HepG2 (cell line): ENCODE measurements around the gene KMT5C. TPM values are rescaled to one million over a fixed set of nuclear protein-coding genes. Genes with fewer than 3 reads are reported as not detected.

Source experiments
- CENPX ChIP-seq: sonication (generic); formaldehyde crosslinking; IDR thresholded peaks from 2 replicates; pipeline ENCODE4 v1.9.0; 2021; ENCODE audit warnings: mild to moderate bottlenecking, missing genetic modification reagents, moderate library complexity
- HDAC1 ChIP-seq: sonication (generic); formaldehyde crosslinking; IDR thresholded peaks from 2 replicates; pipeline ENCODE4 v1.5.1; 2020; ENCODE audit warnings: mild to moderate bottlenecking, missing genetic modification reagents
- HNRNPL ChIP-seq: fragments of 200-400 bp; formaldehyde crosslinking; IDR thresholded peaks from 2 replicates; pipeline ENCODE4 v1.6.1; 2017; ENCODE audit warnings: mild to moderate bottlenecking, low read depth, low read length
- MLLT10 ChIP-seq: sonication (generic); formaldehyde crosslinking; IDR thresholded peaks from 2 replicates; pipeline ENCODE4 v1.4.0; 2020; ENCODE audit warnings: missing genetic modification reagents
- NCOA2 ChIP-seq: sonication (generic); formaldehyde crosslinking; IDR thresholded peaks from 2 replicates; pipeline ENCODE4 v1.8.0; 2022; ENCODE audit warnings: inconsistent platforms
- NFKB2 ChIP-seq: sonication (generic); formaldehyde crosslinking; IDR thresholded peaks from 2 replicates; pipeline ENCODE4 v1.4.0; 2020; ENCODE audit warnings: missing genetic modification reagents, borderline replicate concordance
- RXRB ChIP-seq: IDR thresholded peaks from 2 replicates; pipeline ENCODE4 v1.6.1; 2016; ENCODE audit warnings: borderline replicate concordance, missing genetic modification reagents, missing compliant biosample characterization
- SCMH1 ChIP-seq: sonication (generic); formaldehyde crosslinking; IDR thresholded peaks from 2 replicates; pipeline ENCODE4 v1.9.0; 2021; ENCODE audit warnings: missing genetic modification reagents, mild to moderate bottlenecking, borderline replicate concordance
- ZBTB20 ChIP-seq: sonication (generic); formaldehyde crosslinking; IDR thresholded peaks from 2 replicates; pipeline ENCODE4 v1.8.1; 2023; ENCODE audit warnings: missing genetic modification reagents, low read depth, mild to moderate bottlenecking, borderline replicate concordance
- ZBTB34 ChIP-seq: sonication (generic); formaldehyde crosslinking; IDR thresholded peaks from 2 replicates; pipeline ENCODE4 v1.8.0; 2022; ENCODE audit warnings: mild to moderate bottlenecking, missing genetic modification reagents
- ZFP36L2 ChIP-seq: sonication (generic); formaldehyde crosslinking; IDR thresholded peaks from 2 replicates; pipeline ENCODE4 v1.4.0; 2020; ENCODE audit warnings: missing genetic modification reagents
- ZFP41 ChIP-seq: sonication (generic); formaldehyde crosslinking; IDR thresholded peaks from 2 replicates; pipeline ENCODE4 v1.4.0; 2020; ENCODE audit warnings: mild to moderate bottlenecking, missing genetic modification reagents, borderline replicate concordance
- ZMYM4 ChIP-seq: sonication (generic); formaldehyde crosslinking; IDR thresholded peaks from 2 replicates; pipeline ENCODE4 v1.8.1; 2023; ENCODE audit warnings: mild to moderate bottlenecking, missing genetic modification reagents
- ZNF12 ChIP-seq: sonication (generic); formaldehyde crosslinking; IDR thresholded peaks from 2 replicates; pipeline ENCODE4 v1.5.0; 2020; ENCODE audit warnings: missing genetic modification reagents
- ZNF33A ChIP-seq: sonication (generic); formaldehyde crosslinking; IDR thresholded peaks from 2 replicates; pipeline ENCODE4 v1.5.1; 2020; ENCODE audit warnings: missing genetic modification reagents, mild to moderate bottlenecking, moderate library complexity, borderline replicate concordance
- ZNF414 ChIP-seq: sonication (generic); formaldehyde crosslinking; IDR thresholded peaks from 2 replicates; pipeline ENCODE4 v1.5.0; 2020; ENCODE audit warnings: missing genetic modification reagents
- ZNF567 ChIP-seq: sonication (generic); formaldehyde crosslinking; IDR thresholded peaks from 2 replicates; pipeline ENCODE4 v1.8.1; 2023; ENCODE audit warnings: mild to moderate bottlenecking, missing genetic modification reagents, borderline replicate concordance
- polyA plus RNA-seq, 8 experiments: library from polyadenylated mRNA; depleted of rRNA in 3 of 8; stranded (reverse) in 7 of 8; unstranded in 1 of 8; fragments of >200 nt; fragmentation: Illumina TruSeq in 4 of 8; extraction: Trizol in 4 of 8; gene quantifications; 2 replicates each; pipeline versions ENCODE4 v1.2.1 to v1.2.3, GENCODE V29; 2011 to 2016; ENCODE audit warnings: low read depth in 4 of 8, missing spikeins in 1 of 8, mixed read lengths in 1 of 8; ENCODE audit not compliant: insufficient read depth in 1 of 8
- total RNA-seq, 5 experiments: library from RNA; depleted of rRNA; stranded (reverse); fragments of >200 nt; fragmentation: Illumina TruSeq; extraction: Trizol; gene quantifications; 2 replicates each; pipeline ENCODE4 v1.2.3, GENCODE V29; 2016; ENCODE audit warnings: low read depth in 1 of 5
- TF ChIP-seq, protein P1 (sequence below): sonication (generic); formaldehyde crosslinking; IDR thresholded peaks from 2 replicates; pipeline ENCODE4 v1.5.0; 2020; ENCODE audit warnings: missing genetic modification reagents, mild to moderate bottlenecking, borderline replicate concordance
- TF ChIP-seq, protein P2 (sequence below): sonication (generic); formaldehyde crosslinking; IDR thresholded peaks from 2 replicates; pipeline ENCODE4 v1.4.0; 2020; ENCODE audit warnings: mild to moderate bottlenecking, missing genetic modification reagents

KMT5C gene
- total and polyA plus RNA-seq, 2 of the 13 experiments (the other 11 are each of a cell fraction or from before 2014, with no cell fraction given): 5.5 to 9.0 TPM

- peak; percentile 72 for TF ChIP-seq RXRB (CRISPR knock-in tag)
- TF ChIP-seq, protein P1, sequence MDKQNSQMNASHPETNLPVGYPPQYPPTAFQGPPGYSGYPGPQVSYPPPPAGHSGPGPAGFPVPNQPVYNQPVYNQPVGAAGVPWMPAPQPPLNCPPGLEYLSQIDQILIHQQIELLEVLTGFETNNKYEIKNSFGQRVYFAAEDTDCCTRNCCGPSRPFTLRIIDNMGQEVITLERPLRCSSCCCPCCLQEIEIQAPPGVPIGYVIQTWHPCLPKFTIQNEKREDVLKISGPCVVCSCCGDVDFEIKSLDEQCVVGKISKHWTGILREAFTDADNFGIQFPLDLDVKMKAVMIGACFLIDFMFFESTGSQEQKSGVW: no peak
- no peak for TF ChIP-seq SCMH1 (CRISPR knock-in tag)
- no peak for TF ChIP-seq CENPX
- peak; percentile 44; the same call in 1 of the 2 replicates for TF ChIP-seq ZMYM4
- peak; percentile 85 for TF ChIP-seq HDAC1 (CRISPR knock-in tag)
- TF ChIP-seq NCOA2: peak; percentile 64
- TF ChIP-seq ZFP41 (CRISPR knock-in tag): 0 out of 2 replicates have a peak, but pooled peaks have one; percentile 67
- peak; percentile 78; the same call in 1 of the 2 replicates for TF ChIP-seq NFKB2 (CRISPR knock-in tag)
- TF ChIP-seq ZNF414 (CRISPR knock-in tag): no peak
- peak; percentile 69; the same call in 1 of the 2 replicates for TF ChIP-seq ZNF567 (CRISPR knock-in tag)
- no peak for TF ChIP-seq ZNF33A (CRISPR knock-in tag)
- TF ChIP-seq ZFP36L2 (CRISPR knock-in tag): no peak
- 0 out of 2 replicates have a peak, but pooled peaks have one; percentile 42 for TF ChIP-seq ZBTB20 (CRISPR knock-in tag)
- TF ChIP-seq ZBTB34 (CRISPR knock-in tag): peak; percentile 37; the same call in 1 of the 2 replicates
- peak; percentile 35; the same call in 1 of the 2 replicates for TF ChIP-seq HNRNPL
- TF ChIP-seq, protein P2, sequence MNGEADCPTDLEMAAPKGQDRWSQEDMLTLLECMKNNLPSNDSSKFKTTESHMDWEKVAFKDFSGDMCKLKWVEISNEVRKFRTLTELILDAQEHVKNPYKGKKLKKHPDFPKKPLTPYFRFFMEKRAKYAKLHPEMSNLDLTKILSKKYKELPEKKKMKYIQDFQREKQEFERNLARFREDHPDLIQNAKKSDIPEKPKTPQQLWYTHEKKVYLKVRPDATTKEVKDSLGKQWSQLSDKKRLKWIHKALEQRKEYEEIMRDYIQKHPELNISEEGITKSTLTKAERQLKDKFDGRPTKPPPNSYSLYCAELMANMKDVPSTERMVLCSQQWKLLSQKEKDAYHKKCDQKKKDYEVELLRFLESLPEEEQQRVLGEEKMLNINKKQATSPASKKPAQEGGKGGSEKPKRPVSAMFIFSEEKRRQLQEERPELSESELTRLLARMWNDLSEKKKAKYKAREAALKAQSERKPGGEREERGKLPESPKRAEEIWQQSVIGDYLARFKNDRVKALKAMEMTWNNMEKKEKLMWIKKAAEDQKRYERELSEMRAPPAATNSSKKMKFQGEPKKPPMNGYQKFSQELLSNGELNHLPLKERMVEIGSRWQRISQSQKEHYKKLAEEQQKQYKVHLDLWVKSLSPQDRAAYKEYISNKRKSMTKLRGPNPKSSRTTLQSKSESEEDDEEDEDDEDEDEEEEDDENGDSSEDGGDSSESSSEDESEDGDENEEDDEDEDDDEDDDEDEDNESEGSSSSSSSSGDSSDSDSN (CRISPR knock-in tag): peak; percentile 86
- TF ChIP-seq ZNF12: 0 out of 2 replicates have a peak, but pooled peaks have one; percentile 54
- no peak for TF ChIP-seq MLLT10
Observed at GRCh38 chr19:55385724-55386492, 46.2 kb downstream of the KMT5C start, which contains the start of gene RPL28 (continued).
